K562 (cell line): ENCODE measurements around the gene TNFAIP3. TPM values are rescaled to one million over a fixed set of nuclear protein-coding genes. Genes with fewer than 3 reads are reported as not detected.

Experiments used
- ARNT ChIP-seq, 2 experiments: fragments of 450-650 bp; IDR thresholded peaks; 2 replicates each; pipeline ENCODE4 v1.6.1; 2016; ENCODE audit warnings: mild to moderate bottlenecking in 1 of 2
- ATF1 ChIP-seq, 2 experiments: fragments of 450-650 bp in 1 of 2; IDR thresholded peaks; 2 replicates each; pipeline ENCODE4 v1.6.1; 2016; ENCODE audit warnings: missing compliant biosample characterization in 1 of 2, missing genetic modification characterization in 1 of 2
- BACH1 ChIP-seq: fragments of 200-800 bp; sonication (Bioruptor generic); IDR thresholded peaks from 2 replicates; pipeline ENCODE4 v1.6.1; 2016; ENCODE audit warnings: missing genetic modification characterization, missing compliant biosample characterization
- BRD4 ChIP-seq: fragments of 200-600 bp; sonication (generic); IDR thresholded peaks from 2 replicates; pipeline ENCODE4 v1.6.1; 2017; ENCODE audit warnings: inconsistent platforms
- BRF2 ChIP-seq: IDR thresholded peaks from 3 replicates; pipeline ENCODE4 v1.6.1; 2011; ENCODE audit warnings: borderline replicate concordance, mild to moderate bottlenecking; ENCODE audit not compliant: insufficient read length, insufficient read depth
- COPS2 ChIP-seq: fragments of 450-650 bp; conservative IDR thresholded peaks from 2 replicates; pipeline ENCODE4 v1.6.1; 2016; ENCODE audit warnings: mild to moderate bottlenecking, moderate library complexity
- NFXL1 ChIP-seq: fragments of 450-650 bp; formaldehyde crosslinking; IDR thresholded peaks from 2 replicates; pipeline ENCODE4 v1.4.0; 2021; ENCODE audit warnings: mild to moderate bottlenecking
- NR2F6 ChIP-seq: fragments of 450-650 bp; formaldehyde crosslinking; IDR thresholded peaks from 2 replicates; pipeline ENCODE4 v1.4.0; 2020; ENCODE audit warnings: mild to moderate bottlenecking
- SMARCB1 ChIP-seq: IDR thresholded peaks from 2 replicates; pipeline ENCODE4 v1.6.1; 2011; ENCODE audit warnings: improper control_type of control experiment, low read depth; ENCODE audit not compliant: insufficient read length
- SMARCC2 ChIP-seq: fragments of 450-650 bp; IDR thresholded peaks from 2 replicates; pipeline ENCODE4 v1.6.1; 2017; ENCODE audit warnings: antibody characterized with exemption, moderate library complexity, mild to moderate bottlenecking, low read depth
- SPI1 ChIP-seq: IDR thresholded peaks from 2 replicates; pipeline ENCODE4 v1.6.1; 2011; ENCODE audit warnings: low read depth, low read length, control low read depth, borderline replicate concordance
- SUPT5H ChIP-seq: fragments of 450-650 bp; IDR thresholded peaks from 2 replicates; pipeline ENCODE4 v1.6.1; 2016
- XRCC4 ChIP-seq: IDR thresholded peaks from one replicate; pipeline ENCODE4 v1.6.1; 2011; ENCODE audit not compliant: insufficient read depth, insufficient read length; ENCODE audit errors: extremely low read depth
- ZBTB1 ChIP-seq: sonication (generic); formaldehyde crosslinking; IDR thresholded peaks from 2 replicates; pipeline ENCODE4 v1.8.1; 2023; ENCODE audit warnings: missing genetic modification reagents, low read depth, mild to moderate bottlenecking, borderline replicate concordance
- ZBTB11 ChIP-seq, 3 experiments: fragments of 200-800 bp in 1 of 3; fragments of 250-450 bp in 1 of 3; fragments of 450-650 bp in 1 of 3; sonication (Bioruptor Pico) in 1 of 3; sonication (Bioruptor generic) in 1 of 3; formaldehyde crosslinking in 1 of 3; IDR thresholded peaks; 2 replicates each; pipeline versions ENCODE4 v1.6.1 to v1.8.0; 2016 to 2022; ENCODE audit warnings: mild to moderate bottlenecking in 2 of 3, missing genetic modification characterization in 2 of 3, missing compliant biosample characterization in 1 of 3, moderate library complexity in 1 of 3
- ZBTB8A ChIP-seq: fragments of 450-650 bp; IDR thresholded peaks from 2 replicates; pipeline ENCODE4 v1.6.1; 2018; ENCODE audit warnings: mild to moderate bottlenecking, moderate library complexity; ENCODE audit not compliant: partially characterized antibody
- ZFP91 ChIP-seq: sonication (generic); formaldehyde crosslinking; IDR thresholded peaks from 2 replicates; pipeline ENCODE4 v1.8.0; 2022; ENCODE audit warnings: mild to moderate bottlenecking, missing genetic modification reagents
- ZNF263 ChIP-seq: sonication (generic); formaldehyde crosslinking; IDR thresholded peaks from 2 replicates; pipeline ENCODE4 v1.8.0; 2022; ENCODE audit warnings: mild to moderate bottlenecking, missing genetic modification reagents, borderline replicate concordance
- ZNF518B ChIP-seq: fragments of 250-450 bp; sonication (Bioruptor Pico); IDR thresholded peaks from 2 replicates; pipeline ENCODE4 v1.5.0; 2021; ENCODE audit warnings: mild to moderate bottlenecking, moderate library complexity
- polyA plus RNA-seq, 8 experiments: library from polyadenylated mRNA; depleted of rRNA in 4 of 8; stranded (reverse) in 5 of 8; unstranded in 3 of 8; fragments of >200 nt; fragmentation: Nextera tagmentation in 2 of 8; fragmentation: Illumina TruSeq in 1 of 8; extraction: Ambion mirVana in 2 of 8; extraction: Trizol in 1 of 8; gene quantifications; 2 replicates each; pipeline versions ENCODE4 v1.2.1 to v1.2.3, GENCODE V29; 2011 to 2014; ENCODE audit warnings: inconsistent platforms in 1 of 8, missing spikeins in 1 of 8
- total RNA-seq, 7 experiments: library from RNA; depleted of rRNA in 6 of 7; stranded (reverse); fragments of >200 nt in 6 of 7; fragmentation: Illumina TruSeq in 2 of 7; extraction: Trizol in 2 of 7; gene quantifications; 2 replicates each; pipeline versions ENCODE4 v1.2.1 to v1.2.3, GENCODE V29; 2011 to 2021; ENCODE audit warnings: low replicate concordance in 1 of 7

Gene TNFAIP3
- total and polyA plus RNA-seq, 9 of the 15 experiments (the other 6 are each of a cell fraction or from before 2014, with no cell fraction given): 0.79 to 17.0 (median 6.4) TPM

GRCh38 chr6:137910424-137910834 is 43.4 kb downstream of the TNFAIP3 start (continued):
- peak in 1 of 2 experiments; percentile 91; a peak in 1 of 4 replicates for TF ChIP-seq ARNT (IDR thresholded peaks at IDR 0.05)
- peak; percentile 81; the same call in 1 of the 2 replicates for TF ChIP-seq SMARCC2
- no peak for TF ChIP-seq ATF1 (CRISPR knock-in tag; IDR thresholded peaks at IDR 0.05)
- TF ChIP-seq ATF1 (tag; IDR thresholded peaks at IDR 0.05): peak; percentile 6; the same call in 1 of the 2 replicates
- TF ChIP-seq ZBTB1 (CRISPR knock-in tag): no peak
- TF ChIP-seq COPS2: no peak
- no peak for TF ChIP-seq SUPT5H
- peak; percentile 100 for TF ChIP-seq ZNF263 (CRISPR knock-in tag)
- TF ChIP-seq ZBTB11 (CRISPR knock-in tag; IDR thresholded peaks at IDR 0.05): no peak
- no peak for TF ChIP-seq NFXL1 (CRISPR knock-in tag)
- no peak for TF ChIP-seq BRF2
- no peak for TF ChIP-seq ZNF518B (CRISPR knock-in tag)
- TF ChIP-seq ZFP91 (CRISPR knock-in tag): no peak
- TF ChIP-seq ZBTB8A: no peak
- peak; percentile 89 for TF ChIP-seq SPI1
- TF ChIP-seq NR2F6 (CRISPR knock-in tag): no peak
- TF ChIP-seq BACH1 (tag): no peak; the same call in 1 of the 2 replicates
- TF ChIP-seq BRD4: no peak
- peak; percentile 99 for TF ChIP-seq SMARCB1
- no peak for TF ChIP-seq XRCC4
